HepG2 (cell line): Measurements from ENCODE around the gene TASP1. TPM values are rescaled to one million over a fixed set of nuclear protein-coding genes. Genes with fewer than 3 reads are reported as not detected.

ENCODE experiments used
- ATAC-seq: fragments of 200-7000 bp; cut with Tn5 transposase; 3 replicates; pipeline ENCODE4 v1.9.1; 2020; ENCODE audit warnings: mild to moderate bottlenecking, moderate library complexity
- BruUV-seq: library from RNA; stranded (reverse); fragments of 400-500 nt; replicated peaks from 2 replicates; lab custom pipeline; 2021; lab: Mats Ljungman, UMichigan
- CTCF ChIA-PET: fragments of 300-600 bp; formaldehyde crosslinking; extraction: SDS; loops from one replicate; lab custom pipeline; 2021; ENCODE audit warnings: low total read pairs, inconsistent platforms, low intra/inter-chr PET ratio; lab: Yijun Ruan, JAX
- POLR2A ChIA-PET: fragments of 350-600 bp; sonication (Branson Sonifier 250); formaldehyde crosslinking; loops from one replicate; lab custom pipeline; 2020; ENCODE audit warnings: antibody characterized with exemption, inconsistent platforms; lab: Yijun Ruan, JAX
- DNase-seq: peaks from one replicate; pipeline ENCODE4 v3.0.0-alpha.2; 2015; ENCODE audit warnings: low spot score
- FAIRE-seq: peaks from 3 replicates; lab custom pipeline; 2011; peaks lifted over from hg19 to GRCh38; lab: Jason Lieb, UNC
- H2AFZ ChIP-seq: one replicate; pipeline ENCODE4 v1.6.1; 2011; ENCODE audit warnings: low read length, inconsistent platforms
- H3K27ac ChIP-seq: fragments of 300-600 bp; 3 replicates; pipeline ENCODE4 v1.8.0; 2011; ENCODE audit warnings: mixed run types, mild to moderate bottlenecking, mixed read lengths, low read length, inconsistent platforms; ENCODE audit not compliant: insufficient read depth; ENCODE audit errors: extremely low read length
- H3K27me3 ChIP-seq, 2 experiments: fragments of 200-600 bp in 1 of 2; 2 replicates in 1 of 2; 3 replicates in 1 of 2; pipeline versions ENCODE4 v1.6.0 to v1.8.0; 2011; ENCODE audit warnings: low read length in 2 of 2, mild to moderate bottlenecking in 2 of 2, moderate library complexity in 2 of 2, inconsistent platforms in 1 of 2; ENCODE audit not compliant: insufficient read depth in 2 of 2, control insufficient read depth in 1 of 2
- H3K36me3 ChIP-seq, 2 experiments: fragments of 200-600 bp in 1 of 2; replicated peaks in 1 of 2; 2 replicates in 1 of 2; 3 replicates in 1 of 2; pipeline versions ENCODE4 v1.5.1 to v1.8.0; 2011; ENCODE audit warnings: low read length in 2 of 2, inconsistent platforms in 1 of 2; ENCODE audit not compliant: insufficient read depth in 2 of 2, control insufficient read depth in 1 of 2
- H3K4me1 ChIP-seq: 2 replicates; pipeline ENCODE4 v1.5.1; 2012; ENCODE audit warnings: low read length, inconsistent platforms; ENCODE audit not compliant: insufficient read depth
- H3K4me2 ChIP-seq: 2 replicates; pipeline ENCODE4 v1.6.0; 2011; ENCODE audit warnings: low read depth, low read length, inconsistent platforms
- H3K4me3 ChIP-seq, 3 experiments: fragments of 200-600 bp in 1 of 3; sonication (generic), shearing (Covaris generic) in 1 of 3; replicated peaks in 1 of 3; 2 replicates each; pipeline ENCODE4 v1.5.1; 2011 to 2016; ENCODE audit warnings: low read length in 3 of 3, inconsistent platforms in 2 of 3, low read depth in 2 of 3, mild to moderate bottlenecking in 2 of 3, control low read depth in 1 of 3, mixed read lengths in 1 of 3; ENCODE audit not compliant: insufficient read depth in 1 of 3
- H3K79me2 ChIP-seq: one replicate; pipeline ENCODE4 v1.6.1; 2011; ENCODE audit warnings: low read length, inconsistent platforms; ENCODE audit not compliant: insufficient read depth
- H3K9ac ChIP-seq: 2 replicates; pipeline ENCODE4 v1.6.0; 2011; ENCODE audit warnings: mild to moderate bottlenecking, low read depth, low read length, inconsistent platforms; ENCODE audit not compliant: insufficient read depth
- H3K9me3 ChIP-seq: 2 replicates; pipeline ENCODE4 v1.5.1; 2012; ENCODE audit warnings: mild to moderate bottlenecking, low read length
- H4K20me1 ChIP-seq: 2 replicates; pipeline ENCODE4 v1.6.0; 2011; ENCODE audit warnings: inconsistent platforms, mild to moderate bottlenecking, low read length, moderate library complexity; ENCODE audit not compliant: insufficient read depth
- DNMT3B ChIP-seq: conservative IDR thresholded peaks from 2 replicates; pipeline ENCODE4 v1.6.1; 2016; ENCODE audit warnings: missing biosample characterization, control low read depth
- ESRRA ChIP-seq: sonication (generic); formaldehyde crosslinking; IDR thresholded peaks from 2 replicates; pipeline ENCODE4 v1.5.1; 2020; ENCODE audit warnings: mild to moderate bottlenecking, low read depth, missing genetic modification reagents
- GATAD1 ChIP-seq: IDR thresholded peaks from 2 replicates; pipeline ENCODE4 v1.6.1; 2016; ENCODE audit warnings: missing genetic modification reagents, missing compliant biosample characterization
- HMG20A ChIP-seq: IDR thresholded peaks from 2 replicates; pipeline ENCODE4 v1.6.1; 2016; ENCODE audit warnings: borderline replicate concordance
- JDP2 ChIP-seq: sonication (generic); formaldehyde crosslinking; IDR thresholded peaks from 2 replicates; pipeline ENCODE4 v1.8.1; 2022; ENCODE audit warnings: missing genetic modification reagents, borderline replicate concordance
- KAT8 ChIP-seq: IDR thresholded peaks from 2 replicates; pipeline ENCODE4 v1.6.1; 2016; ENCODE audit warnings: missing genetic modification reagents, missing compliant biosample characterization
- MEIS2 ChIP-seq: sonication (generic); formaldehyde crosslinking; IDR thresholded peaks from 2 replicates; pipeline ENCODE4 v1.9.0; 2021; ENCODE audit warnings: mild to moderate bottlenecking, missing genetic modification reagents
- NPAS2 ChIP-seq: sonication (generic); formaldehyde crosslinking; IDR thresholded peaks from 2 replicates; pipeline ENCODE4 v1.8.0; 2022; ENCODE audit warnings: mild to moderate bottlenecking, missing genetic modification reagents, borderline replicate concordance
- PBX3 ChIP-seq: sonication (generic); formaldehyde crosslinking; IDR thresholded peaks from 2 replicates; pipeline ENCODE4 v1.8.1; 2023; ENCODE audit warnings: missing genetic modification reagents, inconsistent platforms, borderline replicate concordance
- PREB ChIP-seq: sonication (generic); formaldehyde crosslinking; IDR thresholded peaks from 2 replicates; pipeline ENCODE4 v1.4.0; 2020; ENCODE audit warnings: missing genetic modification reagents
- SIN3B ChIP-seq: fragments of 150-350 bp; IDR thresholded peaks from 2 replicates; pipeline ENCODE4 v1.6.1; 2014; ENCODE audit warnings: low read length
- SMAD3 ChIP-seq: sonication (generic); formaldehyde crosslinking; IDR thresholded peaks from 2 replicates; pipeline ENCODE4 v1.4.0; 2020; ENCODE audit warnings: missing genetic modification reagents
- ZFP41 ChIP-seq: sonication (generic); formaldehyde crosslinking; IDR thresholded peaks from 2 replicates; pipeline ENCODE4 v1.4.0; 2020; ENCODE audit warnings: mild to moderate bottlenecking, missing genetic modification reagents, borderline replicate concordance
- ZKSCAN8 ChIP-seq: IDR thresholded peaks from 2 replicates; pipeline ENCODE4 v1.6.1; 2016; ENCODE audit warnings: borderline replicate concordance, missing genetic modification reagents, missing compliant biosample characterization
- ZNF17 ChIP-seq: sonication (generic); formaldehyde crosslinking; IDR thresholded peaks from 2 replicates; pipeline ENCODE4 v1.5.0; 2020; ENCODE audit warnings: mild to moderate bottlenecking, missing genetic modification reagents
- ZNF724P ChIP-seq: sonication (generic); formaldehyde crosslinking; IDR thresholded peaks from 2 replicates; pipeline ENCODE4 v1.8.0; 2022; ENCODE audit warnings: missing genetic modification reagents, borderline replicate concordance
- ZSCAN31 ChIP-seq: sonication (generic); formaldehyde crosslinking; IDR thresholded peaks from 2 replicates; pipeline ENCODE4 v1.5.0; 2020; ENCODE audit warnings: low read depth, mild to moderate bottlenecking, missing genetic modification reagents
- in situ Hi-C: cut with HindIII; loops from 2 replicates; pipeline ENCODE4 v1.10.0; 2017; ENCODE audit warnings: low pct_unique_long_range_greater_than_20kb; ENCODE audit not compliant: extremely low pct_ligation_motif_present
- intact Hi-C: fragments of 100-400 bp; cut with micrococcal nuclease; formaldehyde crosslinking; loops from one replicate; pipeline ENCODE4 v1.10.0; 2022; ENCODE audit not compliant: unreplicated experiment
- polyA plus RNA-seq, 8 experiments: library from polyadenylated mRNA; depleted of rRNA in 3 of 8; stranded (reverse) in 7 of 8; unstranded in 1 of 8; fragments of >200 nt; fragmentation: Illumina TruSeq in 4 of 8; extraction: Trizol in 4 of 8; gene quantifications; 2 replicates each; pipeline versions ENCODE4 v1.2.1 to v1.2.3, GENCODE V29; 2011 to 2016; ENCODE audit warnings: low read depth in 4 of 8, missing spikeins in 1 of 8, mixed read lengths in 1 of 8; ENCODE audit not compliant: insufficient read depth in 1 of 8
- total RNA-seq, 5 experiments: library from RNA; depleted of rRNA; stranded (reverse); fragments of >200 nt; fragmentation: Illumina TruSeq; extraction: Trizol; gene quantifications; 2 replicates each; pipeline ENCODE4 v1.2.3, GENCODE V29; 2016; ENCODE audit warnings: low read depth in 1 of 5
- TF ChIP-seq, protein P1 (sequence below): sonication (generic); formaldehyde crosslinking; IDR thresholded peaks from 2 replicates; pipeline ENCODE4 v1.4.0; 2020; ENCODE audit warnings: missing genetic modification reagents, borderline replicate concordance
- TF ChIP-seq, protein P2 (sequence below): sonication (generic); formaldehyde crosslinking; conservative IDR thresholded peaks from 2 replicates; pipeline ENCODE4 v1.8.0; 2022; ENCODE audit warnings: missing genetic modification reagents

The TASP1 gene
- total and polyA plus RNA-seq, 2 of the 13 experiments (the other 11 are each of a cell fraction or from before 2014, with no cell fraction given) = 10.0 to 25.2 TPM

GRCh38 chr20:13418263-13419229, 220.2 kb downstream of the TASP1 start:
- H3K27ac ChIP-seq = peak overlapping the region; percentile 87
- CTCF ChIA-PET = no interaction called here
- peaks cover 1 to 5% of the 10 kb centered on the region in 2 experiments; a peak in 2 of 5 replicates for H3K36me3 ChIP-seq
- FAIRE-seq (peak; percentile 74), ATAC-seq (peak; percentile 90), DNase-seq (peak; percentile 98)
- POLR2A ChIA-PET = interaction anchor here (0.8 to 1.1 kb wide), 3 partner anchors 12 to 128 kb away, joined by 3 read pairs; no protein-coding TSS in a partner anchor
- in situ Hi-C loops (no loop called here), intact Hi-C loops (no loop called here)
- no peak overlapping the region for H2AFZ ChIP-seq
- no peaks in the 10 kb centered on the region for H3K9me3 ChIP-seq
- no peaks in the 10 kb centered on the region for H4K20me1 ChIP-seq
- H3K79me2 ChIP-seq = no peaks in the 10 kb centered on the region
- peak overlapping the region; percentile 41 for H3K9ac ChIP-seq
- H3K4me2 ChIP-seq = peak overlapping the region; percentile 47
- H3K4me3 ChIP-seq = peak overlapping the region in 1 of 3 experiments; percentile 3; a peak in 1 of 6 replicates
- no peaks in the 10 kb centered on the region for H3K27me3 ChIP-seq
- no TSS peak for BruUV-seq
- H3K4me1 ChIP-seq = peaks cover 81% of the 10 kb centered on the region
- TF ChIP-seq HMG20A (peak; percentile 97), JDP2 (no peak), NPAS2 (no peak), PBX3 (CRISPR knock-in tag) (no peak), GATAD1 (peak; percentile 56), ZSCAN31 (CRISPR knock-in tag) (no peak), ZFP41 (CRISPR knock-in tag) (no peak), ESRRA (CRISPR knock-in tag) (peak; percentile 19; the same call in 1 of the 2 replicates), SIN3B (no peak), ZNF17 (CRISPR knock-in tag) (no peak), DNMT3B (CRISPR knock-in tag) (peak; percentile 83; the same call in 1 of the 2 replicates), MEIS2 (peak; percentile 79; the same call in 1 of the 2 replicates), SMAD3 (CRISPR knock-in tag) (peak; percentile 79; the same call in 1 of the 2 replicates), ZKSCAN8 (CRISPR knock-in tag) (peak; percentile 96), KAT8 (peak; percentile 86; the same call in 1 of the 2 replicates), ZNF724P (CRISPR knock-in tag) (no peak), PREB (CRISPR knock-in tag) (no peak)
- TF ChIP-seq, protein P1, sequence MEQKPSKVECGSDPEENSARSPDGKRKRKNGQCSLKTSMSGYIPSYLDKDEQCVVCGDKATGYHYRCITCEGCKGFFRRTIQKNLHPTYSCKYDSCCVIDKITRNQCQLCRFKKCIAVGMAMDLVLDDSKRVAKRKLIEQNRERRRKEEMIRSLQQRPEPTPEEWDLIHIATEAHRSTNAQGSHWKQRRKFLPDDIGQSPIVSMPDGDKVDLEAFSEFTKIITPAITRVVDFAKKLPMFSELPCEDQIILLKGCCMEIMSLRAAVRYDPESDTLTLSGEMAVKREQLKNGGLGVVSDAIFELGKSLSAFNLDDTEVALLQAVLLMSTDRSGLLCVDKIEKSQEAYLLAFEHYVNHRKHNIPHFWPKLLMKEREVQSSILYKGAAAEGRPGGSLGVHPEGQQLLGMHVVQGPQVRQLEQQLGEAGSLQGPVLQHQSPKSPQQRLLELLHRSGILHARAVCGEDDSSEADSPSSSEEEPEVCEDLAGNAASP = peak; percentile 88
- TF ChIP-seq, protein P2, sequence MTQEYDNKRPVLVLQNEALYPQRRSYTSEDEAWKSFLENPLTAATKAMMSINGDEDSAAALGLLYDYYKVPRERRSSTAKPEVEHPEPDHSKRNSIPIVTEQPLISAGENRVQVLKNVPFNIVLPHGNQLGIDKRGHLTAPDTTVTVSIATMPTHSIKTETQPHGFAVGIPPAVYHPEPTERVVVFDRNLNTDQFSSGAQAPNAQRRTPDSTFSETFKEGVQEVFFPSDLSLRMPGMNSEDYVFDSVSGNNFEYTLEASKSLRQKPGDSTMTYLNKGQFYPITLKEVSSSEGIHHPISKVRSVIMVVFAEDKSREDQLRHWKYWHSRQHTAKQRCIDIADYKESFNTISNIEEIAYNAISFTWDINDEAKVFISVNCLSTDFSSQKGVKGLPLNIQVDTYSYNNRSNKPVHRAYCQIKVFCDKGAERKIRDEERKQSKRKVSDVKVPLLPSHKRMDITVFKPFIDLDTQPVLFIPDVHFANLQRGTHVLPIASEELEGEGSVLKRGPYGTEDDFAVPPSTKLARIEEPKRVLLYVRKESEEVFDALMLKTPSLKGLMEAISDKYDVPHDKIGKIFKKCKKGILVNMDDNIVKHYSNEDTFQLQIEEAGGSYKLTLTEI = no peak
